SK-N-DZ (cell line): Measurements from ENCODE around the gene DOCK10.

Experiments
- DNase-seq: peaks from one replicate; pipeline ENCODE4 v3.0.0-alpha.2; 2015; ENCODE audit warnings: low spot score

Gene DOCK10

GRCh38 chr2:224883172-224883516, 159.1 kb downstream of the DOCK10 start:
- DNase-seq, result no peak

- no peak for DNase-seq
These were observed 159.7 kb downstream of the DOCK10 start for GRCh38 chr2:224882291-224883171.

GRCh38 chr2:224881846-224882245, 160.4 kb downstream of the DOCK10 start:
- no peak for DNase-seq

- DNase-seq, result no peak
These were observed 165.7 kb downstream of the DOCK10 start for GRCh38 chr2:224876522-224876921.

GRCh38 chr2:224875841-224876240, 166.4 kb downstream of the DOCK10 start:
- no peak for DNase-seq

- DNase-seq, result no peak
These were observed 167.1 kb downstream of the DOCK10 start for GRCh38 chr2:224875153-224875552.

GRCh38 chr2:224871813-224872212, 170.5 kb downstream of the DOCK10 start:
- no peak for DNase-seq

GRCh38 chr2:224870341-224870740, 171.9 kb downstream of the DOCK10 start:
- DNase-seq, result no peak

GRCh38 chr2:224869601-224870233, 172.6 kb downstream of the DOCK10 start:
- no peak for DNase-seq

- DNase-seq, result no peak
These were observed 177.3 kb downstream of the DOCK10 start for GRCh38 chr2:224865016-224865415.

GRCh38 chr2:224861266-224861665, 181.0 kb downstream of the DOCK10 start:
- DNase-seq, result no peak

GRCh38 chr2:224860786-224861185, 181.5 kb downstream of the DOCK10 start:
- DNase-seq, result no peak

- DNase-seq, result no peak
These were observed 190.5 kb downstream of the DOCK10 start for GRCh38 chr2:224851811-224852210.

GRCh38 chr2:224850081-224850480, 192.2 kb downstream of the DOCK10 start:
- DNase-seq, result no peak

GRCh38 chr2:224849264-224849663, 193.0 kb downstream of the DOCK10 start:
- DNase-seq, result no peak

GRCh38 chr2:224847961-224848850, 194.1 kb downstream of the DOCK10 start:
- no peak for DNase-seq

- no peak for DNase-seq
These were observed 194.9 kb downstream of the DOCK10 start for GRCh38 chr2:224847381-224847780.

- DNase-seq, result no peak
These were observed 195.6 kb downstream of the DOCK10 start for GRCh38 chr2:224846686-224847085.

GRCh38 chr2:224846161-224846560, 196.1 kb downstream of the DOCK10 start:
- DNase-seq, result no peak

GRCh38 chr2:224843141-224843540, 199.1 kb downstream of the DOCK10 start:
- no peak for DNase-seq

- no peak for DNase-seq
These were observed 200.4 kb downstream of the DOCK10 start for GRCh38 chr2:224841910-224842309.

- DNase-seq, result no peak
These were observed 203.9 kb downstream of the DOCK10 start for GRCh38 chr2:224838335-224838734.
